HEK293T (cell line): ENCODE measurements around the gene MBNL2.

Experiments used
- BHLHE40 ChIP-seq: fragments of 450-650 bp; IDR thresholded peaks from 2 replicates; pipeline ENCODE4 v1.6.1; 2016; ENCODE audit warnings: mild to moderate bottlenecking, moderate library complexity, borderline replicate concordance
- ELF4 ChIP-seq: fragments of 450-650 bp; IDR thresholded peaks from 2 replicates; pipeline ENCODE4 v1.6.1; 2017; ENCODE audit warnings: antibody characterized with exemption
- FOXM1 ChIP-seq: fragments of 450-650 bp; IDR thresholded peaks from 2 replicates; pipeline ENCODE4 v1.6.1; 2017; ENCODE audit warnings: mild to moderate bottlenecking, borderline replicate concordance
- TARDBP ChIP-seq: fragments of 450-650 bp; IDR thresholded peaks from 2 replicates; pipeline ENCODE4 v1.6.1; 2016

GRCh38 chr13:97219226-97219625 lies 2.9 kb upstream of the MBNL2 start:
- TF ChIP-seq TARDBP: no peak
- no peak for TF ChIP-seq FOXM1
- TF ChIP-seq BHLHE40: no peak
- no peak for TF ChIP-seq ELF4
